Neural progenitor cell (in vitro differentiated cells): ENCODE results near the gene CRELD1.

Source experiments
- CTCF ChIP-seq: fragments of 200-600 bp; sonication (generic); IDR thresholded peaks from 2 replicates; pipeline ENCODE4 v1.5.1; 2017; ENCODE audit warnings: antibody characterized with exemption, mild to moderate bottlenecking
- EZH2phosphoT487 ChIP-seq: fragments of 200-600 bp; sonication (generic); IDR thresholded peaks from 2 replicates; pipeline ENCODE4 v1.6.1; 2017; ENCODE audit warnings: antibody characterized with exemption

GRCh38 chr3:9940746-9941145 lies 7.1 kb downstream of the CRELD1 start:
- TF ChIP-seq CTCF = no peak
- no peak for TF ChIP-seq EZH2phosphoT487
